Tibial nerve (tissue), 4 donors: ENCODE data around the gene GAS2. TPM values are rescaled to one million over a fixed set of nuclear protein-coding genes. Genes with fewer than 3 reads are reported as not detected.

Experiments
- DNase-seq, 2 donors: peaks; one replicate each; pipeline ENCODE4 v3.0.0-alpha.2; 2019; ENCODE audit warnings: low spot score in 2 of 2
- H3K27ac ChIP-seq, 4 donors: fragments of 200-600 bp; sonication (generic) in 3 of 4; one replicate each; pipeline ENCODE4 v1.5.1; 2017 to 2019; ENCODE audit warnings: mild to moderate bottlenecking in 1 of 4
- H3K27me3 ChIP-seq, 2 donors: fragments of 200-600 bp; sonication (generic) in 1 of 2; one replicate each; pipeline versions ENCODE4 v1.5.1 to v1.6.0; 2017 to 2019
- H3K36me3 ChIP-seq, 3 donors: fragments of 200-600 bp; sonication (generic); one replicate each; pipeline ENCODE4 v1.5.1; 2018 to 2019
- H3K4me1 ChIP-seq, 4 donors: fragments of 200-600 bp; sonication (generic) in 3 of 4; one replicate each; pipeline ENCODE4 v1.5.1; 2017 to 2019
- H3K4me3 ChIP-seq, 4 donors: fragments of 200-600 bp; sonication (generic) in 3 of 4; one replicate each; pipeline ENCODE4 v1.5.1; 2017 to 2019; ENCODE audit warnings: mild to moderate bottlenecking in 1 of 4, moderate library complexity in 1 of 4
- H3K9me3 ChIP-seq, 4 donors: fragments of 200-600 bp; sonication (generic) in 3 of 4; one replicate each; pipeline ENCODE4 v1.5.1; 2017 to 2019
- CTCF ChIP-seq, 5 experiments: fragments of 200-600 bp in 3 of 5; fragments of 450-650 bp in 2 of 5; sonication (generic) in 3 of 5; IDR thresholded peaks; one replicate each; pipeline ENCODE4 v1.5.1; 2016 to 2019; ENCODE audit warnings: antibody characterized with exemption in 5 of 5, mild to moderate bottlenecking in 3 of 5, moderate library complexity in 2 of 5
- EP300 ChIP-seq, 2 donors: sonication (generic); formaldehyde crosslinking; IDR thresholded peaks; one replicate each; pipeline ENCODE4 v1.6.1; 2017; ENCODE audit warnings: antibody characterized with exemption in 2 of 2, mild to moderate bottlenecking in 1 of 2
- POLR2A ChIP-seq, 2 donors: fragments of 450-650 bp; IDR thresholded peaks; one replicate each; pipeline ENCODE4 v1.6.1; 2017; ENCODE audit warnings: antibody characterized with exemption in 2 of 2, mild to moderate bottlenecking in 2 of 2, moderate library complexity in 2 of 2
- WGBS, 2 donors: methylation state at CpG; one replicate each; pipeline ENCODE4 v1.1.5; 2018; 5-methylcytosine and 5-hydroxymethylcytosine counted together
- small RNA-seq: library from RNA; depleted of rRNA; stranded (forward); fragments of <200 nt; gene quantifications from one replicate; pipeline ENCODE3, GENCODE V24; 2016
- total RNA-seq, 4 donors: library from RNA; depleted of rRNA; stranded (reverse); fragments of >200 nt; gene quantifications; one replicate each; pipeline ENCODE4 v1.1.0, GENCODE V29; 2016

GAS2 gene
- total RNA-seq, 4 donors from 2014 or later = 9.3 to 41.5 (median 18.0) TPM

- WGBS, 2 donors = 53 to 58% methylated on average over 3 of the region's 3 CpGs
- TF ChIP-seq CTCF (IDR thresholded peaks at IDR 0.05) = no peak
- TF ChIP-seq EP300 (IDR thresholded peaks at IDR 0.05) = no peak
- no peak for TF ChIP-seq POLR2A (IDR thresholded peaks at IDR 0.05)
- peaks cover 0 to 20% (median 5%) of the 10 kb centered on the region in 4 donors for H3K4me1 ChIP-seq
- no peak for DNase-seq
- H3K27ac ChIP-seq = no peak overlapping the region
- no peaks in the 10 kb centered on the region for H3K36me3 ChIP-seq
- H3K27me3 ChIP-seq = no peaks in the 10 kb centered on the region
- no peak overlapping the region for H3K4me3 ChIP-seq
- H3K9me3 ChIP-seq = no peaks in the 10 kb centered on the region
Observed at GRCh38 chr11:22832315-22833015, 166.1 kb downstream of the GAS2 start.

DNA sequence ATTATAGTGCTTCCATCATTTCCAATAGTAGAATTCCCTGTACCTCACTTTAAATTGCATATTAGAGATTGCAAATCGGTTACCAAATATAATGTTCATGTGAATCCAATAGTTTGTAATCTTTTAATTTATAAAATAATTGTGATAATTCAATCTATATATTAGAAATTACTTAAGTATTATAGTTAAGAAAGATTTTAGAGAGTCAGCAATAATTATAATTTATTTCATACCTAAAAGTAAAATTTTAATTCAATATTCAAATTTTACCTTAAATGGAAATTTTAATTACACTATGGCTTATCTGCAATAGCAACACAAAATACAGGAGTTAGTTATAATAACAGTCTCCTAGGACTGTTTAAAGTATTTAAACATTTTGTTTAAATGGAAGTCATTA is 180.3 kb downstream of the GAS2 start:
- no peaks in the 10 kb centered on the region for H3K36me3 ChIP-seq
- H3K27ac ChIP-seq = no peak overlapping the region
- no peak overlapping the region for H3K4me3 ChIP-seq
- H3K9me3 ChIP-seq = no peaks in the 10 kb centered on the region
- no peaks in the 10 kb centered on the region for H3K27me3 ChIP-seq
- 95 to 97% methylated on average over 1 of the region's 1 CpG for WGBS, 2 donors
- no peak for DNase-seq
- no peaks in the 10 kb centered on the region for H3K4me1 ChIP-seq
- no peak for TF ChIP-seq EP300 (IDR thresholded peaks at IDR 0.05)
- TF ChIP-seq POLR2A (IDR thresholded peaks at IDR 0.05) = no peak
- no peak for TF ChIP-seq CTCF (IDR thresholded peaks at IDR 0.05)

DNA sequence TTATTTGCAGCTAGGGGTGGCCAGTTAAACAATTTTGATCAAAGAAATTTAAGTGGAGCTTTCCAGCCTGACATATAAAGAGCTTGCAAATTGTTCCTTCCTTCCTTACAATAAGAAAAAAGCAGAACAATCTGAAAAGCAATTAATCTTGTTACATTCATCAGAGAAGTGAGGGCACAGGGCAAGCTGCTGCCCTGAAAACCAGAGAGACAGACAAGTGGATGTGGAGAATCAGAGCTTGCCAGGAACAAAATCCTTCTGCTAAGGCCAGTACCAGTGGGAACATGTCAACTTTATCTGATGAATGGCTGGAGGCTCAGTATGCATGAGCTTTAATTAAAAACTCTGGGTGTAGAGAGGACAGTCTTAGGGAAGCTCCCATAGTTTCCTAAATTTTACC is 185.1 kb downstream of the GAS2 start:
- DNase-seq = no peak
- no peak for TF ChIP-seq EP300 (IDR thresholded peaks at IDR 0.05)
- no peak for TF ChIP-seq CTCF (IDR thresholded peaks at IDR 0.05)
- no peak for TF ChIP-seq POLR2A (IDR thresholded peaks at IDR 0.05)
- no peaks in the 10 kb centered on the region for H3K36me3 ChIP-seq
- H3K27ac ChIP-seq = no peak overlapping the region
- peaks cover 0 to 8% (median 0%) of the 10 kb centered on the region in 4 donors for H3K9me3 ChIP-seq
- H3K4me3 ChIP-seq = no peak overlapping the region
- no peaks in the 10 kb centered on the region for H3K4me1 ChIP-seq
- H3K27me3 ChIP-seq = no peaks in the 10 kb centered on the region

DNA sequence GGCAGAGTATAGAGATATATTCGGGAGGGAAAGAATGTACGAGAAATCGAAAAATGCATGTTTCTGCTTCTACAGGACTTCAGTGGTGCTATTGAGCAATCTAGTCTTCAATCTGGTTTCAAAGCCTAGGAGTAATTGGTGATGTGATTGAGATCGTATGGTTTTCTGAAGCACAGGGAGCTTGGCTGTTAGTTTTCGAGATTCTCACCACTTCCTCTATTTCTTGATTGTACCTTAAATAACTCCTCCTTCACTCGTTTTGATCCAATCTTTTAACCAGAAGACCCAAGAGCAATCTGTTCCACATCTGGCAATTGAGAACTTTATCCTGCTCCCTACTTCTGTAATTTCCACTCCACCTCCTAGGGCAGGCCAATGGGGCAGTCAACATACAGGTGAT is 193.3 kb downstream of the GAS2 start:
- Histone ChIP-seq H3K4me3 (no peak overlapping the region), H3K27me3 (no peaks in the 10 kb centered on the region), H3K4me1 (no peaks in the 10 kb centered on the region), H3K36me3 (no peaks in the 10 kb centered on the region), H3K9me3 (no peaks in the 10 kb centered on the region), H3K27ac (no peak overlapping the region)
- no peak for DNase-seq
- TF ChIP-seq POLR2A (IDR thresholded peaks at IDR 0.05) (no peak), EP300 (IDR thresholded peaks at IDR 0.05) (no peak), CTCF (IDR thresholded peaks at IDR 0.05) (no peak)
- WGBS, 2 donors = 81 to 90% methylated on average over 6 of the region's 6 CpGs

DNA sequence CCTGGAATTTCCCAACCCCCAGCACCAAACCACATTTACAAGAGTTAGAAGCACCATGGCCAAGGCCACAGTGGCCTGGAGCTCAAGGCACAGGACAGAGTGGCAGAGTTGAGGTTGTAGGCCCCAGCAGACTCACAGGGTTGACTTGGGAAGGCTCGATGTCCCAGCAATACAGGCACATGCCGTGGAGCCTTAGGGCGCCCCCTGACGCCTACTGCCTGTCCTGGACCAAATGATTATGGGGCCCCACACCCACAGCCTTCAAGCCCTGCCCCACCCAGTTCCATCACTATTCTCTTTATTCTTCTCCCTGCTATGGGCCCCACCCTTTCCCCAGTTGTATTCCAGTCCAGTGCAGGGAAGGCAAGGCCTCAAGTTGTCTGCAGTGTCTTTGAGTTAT is 193.8 kb downstream of the GAS2 start, which contains the start of gene CCDC179:
TSS of gene CCDC179 (minus strand) at position 234 of the 400 bp plus-strand sequence. CDS start at position 181, 53 bp downstream.
- TF ChIP-seq EP300 (IDR thresholded peaks at IDR 0.05) (no peak), CTCF (IDR thresholded peaks at IDR 0.05) (no peak), POLR2A (IDR thresholded peaks at IDR 0.05) (no peak)
- Histone ChIP-seq H3K4me3 (no peak within 1 kb of the TSS), H3K36me3 (no peaks in the 10 kb centered on the region), H3K27ac (no peak within 1 kb of the TSS), H3K9me3 (no peaks in the 10 kb centered on the region), H3K27me3 (no peaks in the 10 kb centered on the region), H3K4me1 (no peaks in the 10 kb centered on the region)
- DNase-seq = no peak
- 87 to 96% methylated on average over 4 of the region's 4 CpGs for WGBS, 2 donors

Small RNA genes within 50 kb of the gene (small RNA-seq; reads per million reads assigned to genes)
- not detected for gene RNA5SP338

Other genes starting within 250 kb of the GAS2 start
- 10 to 100 TPM in 1 of 4 donors, 1 to 10 TPM in 3; 6.9 to 10.0 (median 8.9) TPM for gene FANCF, start 40.8 kb upstream of the GAS2 start, total RNA-seq
- 10 to 100 TPM; 16.8 to 32.7 (median 22.6) TPM for gene SVIP, start 163.2 kb downstream of the GAS2 start, total RNA-seq
- not detected for gene CCDC179, start 193.9 kb downstream of the GAS2 start, total RNA-seq